ENCODE measurements around the gene SHKBP1.
A peak's percentile ranks its signal among the peaks of the same experiment; 100 is the strongest.

Gene SHKBP1

DNA sequence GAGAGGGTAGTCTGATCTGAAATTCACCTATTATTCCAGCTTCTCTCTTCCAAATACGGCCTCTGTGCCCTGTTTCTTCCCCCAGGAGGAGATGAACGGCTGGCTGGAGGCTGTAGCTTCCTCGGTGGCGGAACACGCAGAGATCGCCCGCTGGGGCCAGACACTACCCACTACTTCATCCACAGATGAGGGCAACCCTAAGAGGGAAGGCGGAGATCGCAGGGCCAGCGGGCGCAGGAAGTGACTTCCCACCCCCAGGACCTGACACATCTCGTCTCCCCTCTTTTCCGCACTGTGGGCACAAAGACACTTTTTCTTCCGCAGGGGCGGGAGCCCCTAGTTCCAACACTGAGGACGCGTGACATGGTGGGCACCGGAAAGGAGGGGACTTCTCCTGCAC is 1.3 kb upstream of the SHKBP1 start:
- H3K9me3 ChIP-seq (ENCODE audit: control insufficient read depth, insufficient read depth, low read depth, low read length) = no peaks in the 10 kb centered on the region
- H3K36me3 ChIP-seq (ENCODE audit: control insufficient read depth in 2 of 2, insufficient read depth in 1 of 2, low read length in 2 of 2) = peaks cover 9 to 27% of the 10 kb centered on the region in 2 experiments
- ChIA-PET CTCF (interaction anchor here (0.7 to 12.8 kb wide), 7 partner anchors 23 to 149 kb away, joined by 3 to 132 read pairs (median 4); partner anchors contain the start of gene SERTAD1), POLR2A (no interaction called here)
- no peak overlapping the region for H3K4me3 ChIP-seq (ENCODE audit: low read depth, low read length)
- TF ChIP-seq ZNF600 (tag by site-specific recombination; IDR thresholded peaks at IDR 0.05) (peak; percentile 76), ZNF561 (tag by site-specific recombination; IDR thresholded peaks at IDR 0.05; ENCODE audit: borderline replicate concordance) (no peak), ZBTB44 (tag by site-specific recombination; IDR thresholded peaks at IDR 0.05) (no peak)
- H3K27ac ChIP-seq (ENCODE audit: extremely low read depth, low read depth, low read length) = no peak overlapping the region
- H3K4me1 ChIP-seq (ENCODE audit: control insufficient read depth, insufficient read depth, low read length) = peaks cover 12% of the 10 kb centered on the region

GRCh38 chr19:40576151-40576584 is 505 bp upstream of the SHKBP1 start:
- Histone ChIP-seq H3K9me3 (ENCODE audit: control insufficient read depth, insufficient read depth, low read depth, low read length) (no peaks in the 10 kb centered on the region), H3K4me3 (ENCODE audit: low read depth, low read length) (no peak overlapping the region; the same call in 1 of the 2 replicates), H3K36me3 (ENCODE audit: control insufficient read depth in 2 of 2, insufficient read depth in 1 of 2, low read length in 2 of 2) (peaks cover 18 to 35% of the 10 kb centered on the region in 2 experiments), H3K27ac (ENCODE audit: extremely low read depth, low read depth, low read length) (peak overlapping the region; percentile 46; the same call in 1 of the 2 replicates), H3K4me1 (ENCODE audit: control insufficient read depth, insufficient read depth, low read length) (peaks cover 7% of the 10 kb centered on the region)
- CTCF ChIA-PET = interaction anchor here (0.7 to 1.8 kb wide), 5 partner anchors 23 to 112 kb away, joined by 3 to 7 read pairs (median 4); no protein-coding TSS in a partner anchor
- POLR2A ChIA-PET = no interaction called here
- TF ChIP-seq ZNF580 (tag by site-specific recombination; IDR thresholded peaks at IDR 0.05) (no peak), KLF16 (tag by site-specific recombination; IDR thresholded peaks at IDR 0.05) (no peak), ZBTB6 (tag by site-specific recombination; IDR thresholded peaks at IDR 0.05) (no peak), ZSCAN18 (tag by site-specific recombination; IDR thresholded peaks at IDR 0.05) (no peak), KLF1 (tag by site-specific recombination; IDR thresholded peaks at IDR 0.05) (peak; percentile 40), ZFHX2 (tag by site-specific recombination; conservative IDR thresholded peaks at IDR 0.05) (no peak), ZNF302 (tag by site-specific recombination; IDR thresholded peaks at IDR 0.05; ENCODE audit: low read depth) (no peak), GLI2 (tag by site-specific recombination; IDR thresholded peaks at IDR 0.05; ENCODE audit: borderline replicate concordance, low read depth) (no peak), ZNF169 (tag by site-specific recombination; IDR thresholded peaks at IDR 0.05) (no peak), ZNF792 (tag by site-specific recombination; IDR thresholded peaks at IDR 0.05) (no peak), ZBTB21 (tag by site-specific recombination; IDR thresholded peaks at IDR 0.05) (no peak), ZNF549 (tag by site-specific recombination; IDR thresholded peaks at IDR 0.05) (no peak), ZBTB44 (tag by site-specific recombination; IDR thresholded peaks at IDR 0.05) (0 out of 2 replicates have a peak, but pooled peaks have one; percentile 17), ZNF654 (tag by site-specific recombination; IDR thresholded peaks at IDR 0.05; ENCODE audit: low read depth) (no peak), GLIS1 (tag by site-specific recombination; IDR thresholded peaks at IDR 0.05) (no peak), ZNF16 (tag by site-specific recombination; IDR thresholded peaks at IDR 0.05; ENCODE audit: low read depth) (no peak), WT1 (tag by site-specific recombination; IDR thresholded peaks at IDR 0.05) (peak; percentile 15; the same call in 1 of the 2 replicates), ZNF26 (tag by site-specific recombination; IDR thresholded peaks at IDR 0.05) (no peak)
- TF ChIP-seq, protein P1, sequence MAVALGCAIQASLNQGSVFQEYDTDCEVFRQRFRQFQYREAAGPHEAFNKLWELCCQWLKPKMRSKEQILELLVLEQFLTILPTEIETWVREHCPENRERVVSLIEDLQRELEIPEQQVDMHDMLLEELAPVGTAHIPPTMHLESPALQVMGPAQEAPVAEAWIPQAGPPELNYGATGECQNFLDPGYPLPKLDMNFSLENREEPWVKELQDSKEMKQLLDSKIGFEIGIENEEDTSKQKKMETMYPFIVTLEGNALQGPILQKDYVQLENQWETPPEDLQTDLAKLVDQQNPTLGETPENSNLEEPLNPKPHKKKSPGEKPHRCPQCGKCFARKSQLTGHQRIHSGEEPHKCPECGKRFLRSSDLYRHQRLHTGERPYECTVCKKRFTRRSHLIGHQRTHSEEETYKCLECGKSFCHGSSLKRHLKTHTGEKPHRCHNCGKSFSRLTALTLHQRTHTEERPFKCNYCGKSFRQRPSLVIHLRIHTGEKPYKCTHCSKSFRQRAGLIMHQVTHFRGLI (tag by site-specific recombination; IDR thresholded peaks at IDR 0.05) = no peak
- TF ChIP-seq, protein P2, sequence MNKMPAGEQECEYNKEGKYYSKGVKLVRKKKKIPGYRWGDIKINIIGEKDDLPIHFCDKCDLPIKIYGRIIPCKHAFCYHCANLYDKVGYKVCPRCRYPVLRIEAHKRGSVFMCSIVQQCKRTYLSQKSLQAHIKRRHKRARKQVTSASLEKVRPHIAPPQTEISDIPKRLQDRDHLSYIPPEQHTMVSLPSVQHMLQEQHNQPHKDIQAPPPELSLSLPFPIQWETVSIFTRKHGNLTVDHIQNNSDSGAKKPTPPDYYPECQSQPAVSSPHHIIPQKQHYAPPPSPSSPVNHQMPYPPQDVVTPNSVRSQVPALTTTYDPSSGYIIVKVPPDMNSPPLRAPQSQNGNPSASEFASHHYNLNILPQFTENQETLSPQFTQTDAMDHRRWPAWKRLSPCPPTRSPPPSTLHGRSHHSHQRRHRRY (tag by site-specific recombination; IDR thresholded peaks at IDR 0.05) = no peak
